22Rv1 (cell line): ENCODE results near the gene DRC1.
A peak's percentile ranks its signal among the peaks of the same experiment; 100 is the strongest.

Experiments
- H3K27ac ChIP-seq: fragments of 450-650 bp; 2 replicates; pipeline ENCODE4 v1.5.1; 2017
- ZFX ChIP-seq: fragments of 450-650 bp; IDR thresholded peaks from 2 replicates; pipeline ENCODE4 v1.6.1; 2017; ENCODE audit warnings: antibody characterized with exemption, borderline replicate concordance
- TF ChIP-seq, protein P1 (sequence below): fragments of 450-650 bp; IDR thresholded peaks from 2 replicates; pipeline ENCODE4 v1.5.1; 2017; ENCODE audit warnings: mild to moderate bottlenecking

Gene DRC1

GRCh38 chr2:26503231-26503880 is 101.6 kb downstream of the DRC1 start:
- no peak for TF ChIP-seq ZFX
- TF ChIP-seq, protein P1, sequence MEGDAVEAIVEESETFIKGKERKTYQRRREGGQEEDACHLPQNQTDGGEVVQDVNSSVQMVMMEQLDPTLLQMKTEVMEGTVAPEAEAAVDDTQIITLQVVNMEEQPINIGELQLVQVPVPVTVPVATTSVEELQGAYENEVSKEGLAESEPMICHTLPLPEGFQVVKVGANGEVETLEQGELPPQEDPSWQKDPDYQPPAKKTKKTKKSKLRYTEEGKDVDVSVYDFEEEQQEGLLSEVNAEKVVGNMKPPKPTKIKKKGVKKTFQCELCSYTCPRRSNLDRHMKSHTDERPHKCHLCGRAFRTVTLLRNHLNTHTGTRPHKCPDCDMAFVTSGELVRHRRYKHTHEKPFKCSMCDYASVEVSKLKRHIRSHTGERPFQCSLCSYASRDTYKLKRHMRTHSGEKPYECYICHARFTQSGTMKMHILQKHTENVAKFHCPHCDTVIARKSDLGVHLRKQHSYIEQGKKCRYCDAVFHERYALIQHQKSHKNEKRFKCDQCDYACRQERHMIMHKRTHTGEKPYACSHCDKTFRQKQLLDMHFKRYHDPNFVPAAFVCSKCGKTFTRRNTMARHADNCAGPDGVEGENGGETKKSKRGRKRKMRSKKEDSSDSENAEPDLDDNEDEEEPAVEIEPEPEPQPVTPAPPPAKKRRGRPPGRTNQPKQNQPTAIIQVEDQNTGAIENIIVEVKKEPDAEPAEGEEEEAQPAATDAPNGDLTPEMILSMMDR = peak; percentile 99
- no peak overlapping the region for H3K27ac ChIP-seq

DNA sequence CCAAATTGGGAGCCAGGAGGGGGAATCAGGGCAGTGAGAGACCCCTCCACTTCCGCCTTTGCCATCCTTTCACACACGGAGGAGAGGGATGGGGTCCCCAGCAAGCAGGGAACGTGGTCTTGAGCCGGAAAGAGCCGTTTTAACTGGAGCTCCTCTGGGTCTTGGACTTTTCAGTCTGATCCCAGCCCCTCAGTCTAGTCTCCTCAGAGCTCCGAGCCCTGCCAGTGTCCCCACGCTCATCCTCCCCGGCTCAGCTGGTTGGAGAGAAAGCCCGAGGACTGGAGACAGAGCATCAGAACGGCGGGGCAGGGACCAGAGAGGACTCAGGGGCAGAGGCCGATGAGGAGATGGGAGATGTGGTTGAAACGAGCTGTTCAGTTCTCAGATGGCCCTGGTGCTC is 102.3 kb downstream of the DRC1 start:
- no peak for TF ChIP-seq ZFX
- TF ChIP-seq, protein P1 = no peak
- no peak overlapping the region for H3K27ac ChIP-seq

GRCh38 chr2:26506279-26506678 is 104.6 kb downstream of the DRC1 start:
- H3K27ac ChIP-seq = no peak overlapping the region
- no peak for TF ChIP-seq ZFX
- TF ChIP-seq, protein P1 = no peak
